HUDEP-2 (cell line): Measurements from ENCODE around the gene F5.
"Not testable (repeated sequence)": the region's sequence is repeated elsewhere in the genome, so short reads cannot be mapped to it uniquely, and the experiment has no call there.

Experiments
- DNase-seq, 76 experiments: peaks; one replicate each; lab custom pipeline; 2025; ENCODE audit not compliant: unreplicated experiment in 76 of 76; lab: John Stamatoyannopoulos, UW

The F5 gene

GRCh38 chr1:169511316-169512005 lies 74.8 kb downstream of the F5 start:
- no peak for DNase-seq

- no peak for DNase-seq
These were observed 76.2 kb downstream of the F5 start for GRCh38 chr1:169510060-169510459.

GRCh38 chr1:169509354-169509753 lies 76.9 kb downstream of the F5 start:
- DNase-seq = peak in 3 of 76 experiments; percentile 4 to 16 (median 5)

- DNase-seq = peak in 7 of 76 experiments; percentile 10 to 27 (median 20)
These were observed 77.6 kb downstream of the F5 start for GRCh38 chr1:169508432-169509338.

GRCh38 chr1:169507413-169507812 lies 78.9 kb downstream of the F5 start:
- DNase-seq = no peak

- not testable (repeated sequence) for DNase-seq
These were observed 82.7 kb downstream of the F5 start for GRCh38 chr1:169503601-169504000.

- no peak for DNase-seq
These were observed 86.5 kb downstream of the F5 start for GRCh38 chr1:169499807-169500206.

GRCh38 chr1:169497317-169497716 lies 89.0 kb downstream of the F5 start:
- no peak for DNase-seq

GRCh38 chr1:169495916-169496315 lies 90.4 kb downstream of the F5 start:
- no peak for DNase-seq

GRCh38 chr1:169495046-169495775 lies 91.1 kb downstream of the F5 start:
- DNase-seq = no peak

- no peak for DNase-seq
These were observed 91.9 kb downstream of the F5 start for GRCh38 chr1:169494343-169494742.

- no peak for DNase-seq
These were observed 93.0 kb downstream of the F5 start for GRCh38 chr1:169493251-169493650.

GRCh38 chr1:169491845-169492281 lies 94.4 kb downstream of the F5 start:
- DNase-seq = no peak

GRCh38 chr1:169488157-169488556 lies 98.1 kb downstream of the F5 start:
- DNase-seq = no peak

- DNase-seq = no peak
These were observed 98.7 kb downstream of the F5 start for GRCh38 chr1:169487561-169487960.

- DNase-seq = no peak
These were observed 99.1 kb downstream of the F5 start for GRCh38 chr1:169487133-169487532.

- DNase-seq = peak in 1 of 76 experiments; percentile 23
These were observed 99.8 kb downstream of the F5 start for GRCh38 chr1:169486281-169487051.

- peak; percentile 52 to 98 (median 95) for DNase-seq
These were observed 100.6 kb downstream of the F5 start, which contains the start of gene SLC19A2 for GRCh38 chr1:169485431-169486280. TSS of gene SLC19A2 (minus strand) at chr1:169485944. CDS start at chr1:169485766, 178 bp downstream.
